ENCODE data around the gene EFNA2. TPM values are rescaled to one million over a fixed set of nuclear protein-coding genes. Genes with fewer than 3 reads are reported as not detected.
A peak's percentile ranks its signal among the peaks of the same experiment; 100 is the strongest.

EFNA2 gene
- total RNA-seq, 1 experiment from 2014 or later: not detected

GRCh38 chr19:1266129-1266915, 19.4 kb upstream of the EFNA2 start:
- TF ChIP-seq EZH2 (IDR thresholded peaks at IDR 0.05; ENCODE audit: low read length, unreplicated experiment): no peak
- TF ChIP-seq CTCF (conservative IDR thresholded peaks at IDR 0.05; ENCODE audit: low read depth, low read length): no peak
- TF ChIP-seq EZH2phosphoT487 (IDR thresholded peaks at IDR 0.05; ENCODE audit: borderline replicate concordance, low read length): no peak
- intact Hi-C loops (cut with micrococcal nuclease): loop anchor here (1.0 kb wide), 1 partner anchor 22 kb away; no protein-coding TSS in a partner anchor
- H3K4me2 ChIP-seq (ENCODE audit: low read length): peak overlapping the region; percentile 96

GRCh38 chr19:1266916-1267476, 18.7 kb upstream of the EFNA2 start:
- H3K4me1 ChIP-seq (ENCODE audit: insufficient read depth, low read length): peaks cover 64% of the 10 kb centered on the region
- H4K20me1 ChIP-seq (ENCODE audit: low read length): no peaks in the 10 kb centered on the region
- BruUV-seq (replicated peaks): no TSS peak
- ATAC-seq (peak; percentile 9), DNase-seq (peak; percentile 54)
- peak overlapping the region; percentile 37 for H3K9ac ChIP-seq (ENCODE audit: low read length)
- intact Hi-C loops (cut with micrococcal nuclease): loop anchor here (1.0 kb wide), 1 partner anchor 23 kb away; no protein-coding TSS in a partner anchor
- no peaks in the 10 kb centered on the region for H3K9me3 ChIP-seq (ENCODE audit: low read length)
- TF ChIP-seq EZH2 (IDR thresholded peaks at IDR 0.05; ENCODE audit: low read length, unreplicated experiment) (no peak), EZH2phosphoT487 (IDR thresholded peaks at IDR 0.05; ENCODE audit: borderline replicate concordance, low read length) (no peak), CTCF (conservative IDR thresholded peaks at IDR 0.05; ENCODE audit: low read depth, low read length) (peak; percentile 84)
- peak overlapping the region; percentile 96 for H3K4me2 ChIP-seq (ENCODE audit: low read length)
- no peaks in the 10 kb centered on the region for H3K36me3 ChIP-seq (ENCODE audit: low read depth, low read length)
- no peaks in the 10 kb centered on the region for H3K27me3 ChIP-seq (ENCODE audit: low read length)
- ChIA-PET POLR2A (ENCODE audit: unreplicated experiment) (interaction anchor here (0.9 kb wide), 1 partner anchor 8 kb away, joined by 3 read pairs; the partner anchor contains the start of gene FAM174C), CTCF (interaction anchor here (0.6 to 3.8 kb wide), 5 partner anchors 9 to 95 kb away, joined by 6 to 124 read pairs (median 13); no protein-coding TSS in a partner anchor)
- peaks cover 27% of the 10 kb centered on the region for H3K79me2 ChIP-seq (ENCODE audit: low read length)
- peak overlapping the region; percentile 67 for H2AFZ ChIP-seq (ENCODE audit: low read length)
- peak overlapping the region; percentile 67 for H3K4me3 ChIP-seq (ENCODE audit: low read length)
- no peaks in the 10 kb centered on the region for H3K9me2 ChIP-seq (replicated peaks; ENCODE audit: low read length)
- H3K27ac ChIP-seq (ENCODE audit: low read length): peak overlapping the region; percentile 82
- no peaks in the 10 kb centered on the region for H3F3A ChIP-seq (ENCODE audit: low read length, unreplicated experiment)

More at GRCh38 chr19:1266129-1266915, 19.4 kb upstream of the EFNA2 start:
- no TSS peak for BruUV-seq (replicated peaks)
- no peaks in the 10 kb centered on the region for H3K9me2 ChIP-seq (replicated peaks; ENCODE audit: low read length)
- peak overlapping the region; percentile 67 for H3K4me3 ChIP-seq (ENCODE audit: low read length)
- no peaks in the 10 kb centered on the region for H4K20me1 ChIP-seq (ENCODE audit: low read length)
- H3F3A ChIP-seq (ENCODE audit: low read length, unreplicated experiment): no peaks in the 10 kb centered on the region
- DNase-seq (peak; percentile 89), ATAC-seq (peak; percentile 12)
- H3K27me3 ChIP-seq (ENCODE audit: low read length): no peaks in the 10 kb centered on the region
- peak overlapping the region; percentile 67; the same call in 1 of the 2 replicates for H2AFZ ChIP-seq (ENCODE audit: low read length)
- ChIA-PET POLR2A (ENCODE audit: unreplicated experiment) (interaction anchor here (0.9 kb wide), 1 partner anchor 9 kb away, joined by 3 read pairs; the partner anchor contains the start of gene FAM174C), CTCF (interaction anchor here (0.6 to 3.8 kb wide), 5 partner anchors 9 to 94 kb away, joined by 6 to 124 read pairs (median 13); no protein-coding TSS in a partner anchor)
- no peaks in the 10 kb centered on the region for H3K36me3 ChIP-seq (ENCODE audit: low read depth, low read length)
- H3K27ac ChIP-seq (ENCODE audit: low read length): peak overlapping the region; percentile 82
- H3K9me3 ChIP-seq (ENCODE audit: low read length): no peaks in the 10 kb centered on the region
- H3K79me2 ChIP-seq (ENCODE audit: low read length): peaks cover 27% of the 10 kb centered on the region
- peak overlapping the region; percentile 66 for H3K9ac ChIP-seq (ENCODE audit: low read length)
- peaks cover 64% of the 10 kb centered on the region for H3K4me1 ChIP-seq (ENCODE audit: insufficient read depth, low read length)

All from PC-3 (cell line).